Testis (tissue), 3 donors: ENCODE measurements around the gene ROBO1. TPM values are rescaled to one million over a fixed set of nuclear protein-coding genes. Genes with fewer than 3 reads are reported as not detected.
"Not testable (repeated sequence)": the region's sequence is repeated elsewhere in the genome, so short reads cannot be mapped to it uniquely, and the experiment has no call there.

Experiments
- DNase-seq: peaks from one replicate; pipeline ENCODE4 v3.0.0-alpha.2; 2019
- H3K27ac ChIP-seq, 2 donors: fragments of 200-600 bp; sonication (generic); one replicate each; pipeline ENCODE4 v1.5.1; 2019
- H3K27me3 ChIP-seq: fragments of 200-600 bp; sonication (generic); one replicate; pipeline ENCODE4 v1.5.1; 2019
- H3K36me3 ChIP-seq: fragments of 200-600 bp; sonication (generic); one replicate; pipeline ENCODE4 v1.5.1; 2017; ENCODE audit warnings: low read depth; ENCODE audit errors: missing control alignments
- H3K4me1 ChIP-seq: fragments of 200-600 bp; sonication (generic); one replicate; pipeline ENCODE4 v1.5.1; 2019
- H3K4me3 ChIP-seq, 2 donors: fragments of 200-600 bp; sonication (generic); one replicate each; pipeline ENCODE4 v1.5.1; 2017 to 2019
- H3K9me3 ChIP-seq: fragments of 200-600 bp; sonication (generic); one replicate; pipeline ENCODE4 v1.5.1; 2017
- CTCF ChIP-seq, 3 experiments: fragments of 450-650 bp in 2 of 3; fragments of 200-600 bp in 1 of 3; sonication (generic) in 1 of 3; IDR thresholded peaks; one replicate each; pipeline ENCODE4 v1.5.1; 2016 to 2019; ENCODE audit warnings: antibody characterized with exemption in 3 of 3, mild to moderate bottlenecking in 2 of 3, moderate library complexity in 1 of 3
- POLR2A ChIP-seq: fragments of 450-650 bp; IDR thresholded peaks from one replicate; pipeline ENCODE4 v1.6.1; 2017; ENCODE audit warnings: antibody characterized with exemption, mild to moderate bottlenecking, moderate library complexity
- WGBS, 2 donors: methylation state at CpG; one replicate each; pipeline ENCODE4 v1.1.5; 2018; 5-methylcytosine and 5-hydroxymethylcytosine counted together
- intact Hi-C: fragments of 100-400 bp; cut with DNase I; formaldehyde crosslinking; loops from one replicate; pipeline ENCODE4 v1.15.1; 2023; ENCODE audit warnings: low total_unique reads
- polyA plus RNA-seq: library from polyadenylated mRNA; stranded (reverse); fragments of 350-450 nt; fragmentation: Illumina TruSeq; extraction: RNeasy Lipid Tissue Mini Kit (QIAGEN cat#74804); gene quantifications from one replicate; pipeline ENCODE4 v1.2.3, GENCODE V29; 2014; ENCODE audit warnings: low read depth, low replicate concordance; ENCODE audit not compliant: insufficient read depth
- total RNA-seq, 2 donors: library from RNA; depleted of rRNA; stranded (reverse); fragments of >200 nt; gene quantifications; one replicate each; pipeline ENCODE4 v1.2.3, GENCODE V29; 2016

ROBO1 gene
- total and polyA plus RNA-seq, 3 donors from 2014 or later: 39.4 to 45.1 (median 42.6) TPM

GRCh38 chr3:78757731-78758130 lies 1010.1 kb downstream of the ROBO1 start:
- no peak overlapping the region for H3K4me3 ChIP-seq
- no peaks in the 10 kb centered on the region for H3K27me3 ChIP-seq
- WGBS, 2 donors: 34 to 36% methylated on average over 4 of the region's 4 CpGs
- DNase-seq: peak; percentile 23
- intact Hi-C loops: no loop called here
- H3K4me1 ChIP-seq: peaks cover 5% of the 10 kb centered on the region
- no peak for TF ChIP-seq CTCF (IDR thresholded peaks at IDR 0.05)
- TF ChIP-seq POLR2A: no peak
- no peaks in the 10 kb centered on the region for H3K36me3 ChIP-seq
- no peaks in the 10 kb centered on the region for H3K9me3 ChIP-seq
- H3K27ac ChIP-seq: peak overlapping the region; percentile 6 to 56

- WGBS, 2 donors: 67 to 72% methylated on average over 3 of the region's 3 CpGs
- H3K9me3 ChIP-seq: no peaks in the 10 kb centered on the region
- peaks cover 5% of the 10 kb centered on the region for H3K4me1 ChIP-seq
- H3K36me3 ChIP-seq: no peaks in the 10 kb centered on the region
- no peak for DNase-seq
- H3K4me3 ChIP-seq: no peak overlapping the region
- H3K27me3 ChIP-seq: no peaks in the 10 kb centered on the region
- TF ChIP-seq POLR2A (no peak), CTCF (IDR thresholded peaks at IDR 0.05) (no peak)
- intact Hi-C loops: no loop called here
- H3K27ac ChIP-seq: no peak overlapping the region
Measured at GRCh38 chr3:78754066-78754743, 1013.6 kb downstream of the ROBO1 start.

GRCh38 chr3:78751266-78751665 lies 1016.5 kb downstream of the ROBO1 start:
- Histone ChIP-seq H3K4me1 (no peaks in the 10 kb centered on the region), H3K36me3 (no peaks in the 10 kb centered on the region), H3K27ac (no peak overlapping the region), H3K9me3 (no peaks in the 10 kb centered on the region), H3K27me3 (no peaks in the 10 kb centered on the region), H3K4me3 (no peak overlapping the region)
- no peak for DNase-seq
- 78 to 90% methylated on average over 1 of the region's 1 CpG for WGBS, 2 donors
- intact Hi-C loops: no loop called here
- TF ChIP-seq CTCF (IDR thresholded peaks at IDR 0.05) (no peak), POLR2A (no peak)

- intact Hi-C loops, H3K36me3 ChIP-seq, H3K4me1 ChIP-seq, H3K27me3 ChIP-seq, H3K27ac ChIP-seq, H3K4me3 ChIP-seq, DNase-seq, H3K9me3 ChIP-seq: not testable (repeated sequence)
- 65 to 88% methylated on average over 3 of the region's 3 CpGs for WGBS, 2 donors
Measured at GRCh38 chr3:78750291-78750690, 1017.5 kb downstream of the ROBO1 start.

- Histone ChIP-seq H3K9me3 (no peaks in the 10 kb centered on the region), H3K27me3 (no peaks in the 10 kb centered on the region), H3K4me3 (no peak overlapping the region), H3K4me1 (no peaks in the 10 kb centered on the region), H3K36me3 (no peaks in the 10 kb centered on the region), H3K27ac (no peak overlapping the region)
- no peak for TF ChIP-seq POLR2A
- TF ChIP-seq CTCF (IDR thresholded peaks at IDR 0.05): no peak
- DNase-seq: no peak
- intact Hi-C loops: no loop called here
Measured at GRCh38 chr3:78749056-78749455, 1018.7 kb downstream of the ROBO1 start.
